Measurements from ENCODE around the gene AOPEP. TPM values are rescaled to one million over a fixed set of nuclear protein-coding genes. Genes with fewer than 3 reads are reported as not detected.

Gene AOPEP
- total and polyA plus RNA-seq, 2 donors (not counting 1 experiment from before 2014, with no cell fraction given) = 66.1 to 94.1 TPM

DNA sequence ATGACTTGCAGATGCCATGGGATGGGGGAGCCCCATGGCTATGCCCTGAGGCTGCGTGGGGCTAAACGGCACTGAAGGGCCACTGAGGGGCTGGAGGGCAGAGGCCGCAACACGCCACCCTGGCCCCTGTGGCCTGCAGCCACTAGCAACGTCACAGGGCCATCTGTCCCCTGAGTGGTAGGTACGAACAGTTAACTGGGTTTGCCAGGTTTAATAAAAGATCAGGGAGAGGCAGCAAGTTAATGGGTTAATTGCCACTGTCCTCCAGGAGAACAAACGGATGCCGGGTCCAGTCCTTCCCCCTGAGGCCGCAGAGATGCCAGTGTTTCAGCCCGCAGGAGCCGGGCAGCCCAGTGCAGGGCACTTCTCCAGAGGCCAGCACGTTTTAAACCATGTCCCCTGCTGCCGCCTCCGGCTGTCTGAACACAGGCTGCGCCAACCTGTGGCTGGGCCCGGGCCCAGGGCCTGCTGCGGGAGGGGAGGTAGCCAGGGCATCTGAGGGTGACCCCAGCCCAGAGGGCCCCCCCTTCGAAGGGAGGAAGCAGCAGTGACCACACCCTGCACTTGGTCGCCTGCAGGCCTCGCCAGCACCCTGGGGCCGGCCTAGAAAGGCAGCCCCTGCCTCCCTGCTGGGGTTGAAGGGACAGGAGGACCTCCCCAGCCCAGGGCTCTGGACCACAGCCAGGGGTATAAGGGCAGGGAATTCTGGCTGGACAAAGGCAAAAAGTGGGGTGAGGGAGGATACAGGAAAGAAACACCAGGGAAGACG lies 363.7 kb downstream of the AOPEP start:
- Histone ChIP-seq H3K9ac (ENCODE audit: insufficient read depth, low read length) (peak overlapping the region; percentile 5), H3K4me2 (ENCODE audit: extremely low read depth, insufficient read depth, low read length) (no peak overlapping the region), H3K27me3 (ENCODE audit: control insufficient read depth, insufficient read depth, low read length) (no peaks in the 10 kb centered on the region), H3K4me1 (ENCODE audit: control insufficient read depth, extremely low read depth, insufficient read depth, low read length) (peaks cover 47% of the 10 kb centered on the region), H4K20me1 (ENCODE audit: control insufficient read depth, extremely low read depth, insufficient read depth, low read length) (no peaks in the 10 kb centered on the region), H3K79me2 (ENCODE audit: control insufficient read depth, insufficient read depth, low read length) (peaks cover 3% of the 10 kb centered on the region), H3K4me3 (replicated peaks in 1 of 4; ENCODE audit: control extremely low read depth in 1 of 4, insufficient read depth in 1 of 4, low read depth in 3 of 4, low read length in 4 of 4) (no peak overlapping the region), H3K9me3 (ENCODE audit: control insufficient read depth, insufficient read depth, low read depth, low read length) (no peaks in the 10 kb centered on the region), H3K36me3 (ENCODE audit: control insufficient read depth, insufficient read depth, low read length) (peaks cover 27% of the 10 kb centered on the region), H3K27ac (ENCODE audit: insufficient read depth, low read length) (peak overlapping the region; percentile 36), H2AFZ (ENCODE audit: low read length) (no peak overlapping the region)
- DNase-seq (ENCODE audit: low read depth in 2 of 2) = no peak
- TF ChIP-seq, protein P1, sequence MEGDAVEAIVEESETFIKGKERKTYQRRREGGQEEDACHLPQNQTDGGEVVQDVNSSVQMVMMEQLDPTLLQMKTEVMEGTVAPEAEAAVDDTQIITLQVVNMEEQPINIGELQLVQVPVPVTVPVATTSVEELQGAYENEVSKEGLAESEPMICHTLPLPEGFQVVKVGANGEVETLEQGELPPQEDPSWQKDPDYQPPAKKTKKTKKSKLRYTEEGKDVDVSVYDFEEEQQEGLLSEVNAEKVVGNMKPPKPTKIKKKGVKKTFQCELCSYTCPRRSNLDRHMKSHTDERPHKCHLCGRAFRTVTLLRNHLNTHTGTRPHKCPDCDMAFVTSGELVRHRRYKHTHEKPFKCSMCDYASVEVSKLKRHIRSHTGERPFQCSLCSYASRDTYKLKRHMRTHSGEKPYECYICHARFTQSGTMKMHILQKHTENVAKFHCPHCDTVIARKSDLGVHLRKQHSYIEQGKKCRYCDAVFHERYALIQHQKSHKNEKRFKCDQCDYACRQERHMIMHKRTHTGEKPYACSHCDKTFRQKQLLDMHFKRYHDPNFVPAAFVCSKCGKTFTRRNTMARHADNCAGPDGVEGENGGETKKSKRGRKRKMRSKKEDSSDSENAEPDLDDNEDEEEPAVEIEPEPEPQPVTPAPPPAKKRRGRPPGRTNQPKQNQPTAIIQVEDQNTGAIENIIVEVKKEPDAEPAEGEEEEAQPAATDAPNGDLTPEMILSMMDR (conservative IDR thresholded peaks at IDR 0.05 in 1 of 2, IDR thresholded peaks at IDR 0.05 in 1 of 2; ENCODE audit: low read depth in 1 of 2, low read length in 2 of 2) = no peak
- no peak for TF ChIP-seq EZH2 (IDR thresholded peaks at IDR 0.05; ENCODE audit: low read length, missing control alignments)

DNA sequence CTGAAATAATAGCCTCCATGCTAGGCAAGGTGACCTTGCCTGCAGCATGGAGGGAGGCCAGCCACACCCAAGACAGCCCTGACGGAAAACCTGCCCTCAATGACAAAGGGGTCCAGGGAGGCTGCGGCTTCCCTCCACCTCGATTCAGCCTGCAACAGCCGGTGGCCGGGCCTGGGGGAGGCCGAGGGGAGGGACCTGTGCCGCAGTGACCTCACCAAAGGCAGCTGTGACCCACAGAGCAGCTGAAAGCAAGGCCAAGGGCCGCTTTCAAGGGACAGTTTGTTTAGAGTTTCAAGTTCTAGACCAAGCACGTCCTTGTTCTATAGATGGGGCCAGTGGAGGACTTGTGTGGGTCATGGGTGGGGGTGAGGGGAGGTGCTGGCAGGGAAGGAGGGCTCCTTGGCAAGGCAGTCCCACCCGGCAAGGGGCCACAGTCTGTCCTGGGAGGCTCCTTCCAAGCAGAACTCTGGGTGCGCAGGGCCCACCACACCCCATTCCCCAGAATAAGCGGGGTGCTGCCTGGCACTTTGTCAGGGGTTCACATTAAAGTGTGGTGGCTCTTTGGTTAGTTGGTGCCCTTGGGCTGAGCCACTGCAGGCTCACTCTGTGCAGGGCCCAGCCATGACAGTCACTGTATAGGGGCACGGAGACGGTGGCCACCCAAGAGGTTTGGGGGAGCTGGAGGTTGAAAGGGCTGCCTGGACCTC lies 364.5 kb downstream of the AOPEP start:
- Histone ChIP-seq H4K20me1 (ENCODE audit: control insufficient read depth, extremely low read depth, insufficient read depth, low read length) (no peaks in the 10 kb centered on the region), H3K4me1 (ENCODE audit: control insufficient read depth, extremely low read depth, insufficient read depth, low read length) (peaks cover 47% of the 10 kb centered on the region), H3K36me3 (ENCODE audit: control insufficient read depth, insufficient read depth, low read length) (peaks cover 19% of the 10 kb centered on the region), H3K4me2 (ENCODE audit: extremely low read depth, insufficient read depth, low read length) (peak overlapping the region; percentile 54), H3K27me3 (ENCODE audit: control insufficient read depth, insufficient read depth, low read length) (no peaks in the 10 kb centered on the region), H3K79me2 (ENCODE audit: control insufficient read depth, insufficient read depth, low read length) (peaks cover 1% of the 10 kb centered on the region), H2AFZ (ENCODE audit: low read length) (no peak overlapping the region), H3K27ac (ENCODE audit: insufficient read depth, low read length) (peak overlapping the region; percentile 74), H3K9ac (ENCODE audit: insufficient read depth, low read length) (peak overlapping the region; percentile 17), H3K9me3 (ENCODE audit: control insufficient read depth, insufficient read depth, low read depth, low read length) (no peaks in the 10 kb centered on the region), H3K4me3 (replicated peaks in 1 of 4; ENCODE audit: control extremely low read depth in 1 of 4, insufficient read depth in 1 of 4, low read depth in 3 of 4, low read length in 4 of 4) (no peak overlapping the region)
- no peak for DNase-seq (ENCODE audit: low read depth in 2 of 2)
- no peak for TF ChIP-seq EZH2 (IDR thresholded peaks at IDR 0.05; ENCODE audit: low read length, missing control alignments)
- TF ChIP-seq, protein P1 (conservative IDR thresholded peaks at IDR 0.05 in 1 of 2, IDR thresholded peaks at IDR 0.05 in 1 of 2; ENCODE audit: low read depth in 1 of 2, low read length in 2 of 2) = no peak

DNA sequence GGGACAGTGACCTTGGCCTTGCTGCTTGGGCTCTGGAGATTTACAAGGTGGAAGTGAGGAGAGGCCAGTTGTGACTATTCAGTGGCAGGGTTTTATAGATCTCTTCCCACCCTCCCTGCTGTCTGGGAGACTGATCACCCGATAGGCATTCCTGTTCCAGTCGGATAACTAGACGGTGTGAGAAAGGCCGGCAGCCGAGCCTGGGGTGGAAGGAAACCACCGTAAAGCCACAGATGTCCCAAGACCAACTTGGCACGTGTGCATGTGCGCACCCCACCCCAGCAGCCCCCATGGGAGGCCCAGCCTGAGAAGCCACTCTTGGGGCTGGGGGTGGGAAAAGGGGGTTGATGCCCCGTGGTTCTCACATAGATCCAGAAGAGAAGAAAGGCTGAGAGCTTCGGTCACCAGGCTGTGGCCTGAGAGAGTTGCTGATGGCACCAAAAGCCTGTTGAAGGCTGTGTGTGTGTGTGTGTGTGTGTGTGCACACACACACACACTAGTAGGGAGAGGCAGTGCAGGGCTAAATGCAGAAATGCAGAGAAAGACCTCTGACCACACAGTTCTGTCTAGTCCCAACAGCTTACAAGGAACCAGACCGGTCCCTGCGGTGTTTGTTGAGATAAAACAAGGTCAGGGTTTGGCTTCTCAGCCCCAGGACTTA lies 365.2 kb downstream of the AOPEP start:
- Histone ChIP-seq H3K36me3 (ENCODE audit: control insufficient read depth, insufficient read depth, low read length) (peaks cover 12% of the 10 kb centered on the region), H3K79me2 (ENCODE audit: control insufficient read depth, insufficient read depth, low read length) (no peaks in the 10 kb centered on the region), H3K9ac (ENCODE audit: insufficient read depth, low read length) (peak overlapping the region; percentile 52), H4K20me1 (ENCODE audit: control insufficient read depth, extremely low read depth, insufficient read depth, low read length) (no peaks in the 10 kb centered on the region), H3K9me3 (ENCODE audit: control insufficient read depth, insufficient read depth, low read depth, low read length) (no peaks in the 10 kb centered on the region), H3K4me2 (ENCODE audit: extremely low read depth, insufficient read depth, low read length) (peak overlapping the region; percentile 54), H3K27me3 (ENCODE audit: control insufficient read depth, insufficient read depth, low read length) (no peaks in the 10 kb centered on the region), H3K4me3 (replicated peaks in 1 of 4; ENCODE audit: control extremely low read depth in 1 of 4, insufficient read depth in 1 of 4, low read depth in 3 of 4, low read length in 4 of 4) (no peak overlapping the region), H3K27ac (ENCODE audit: insufficient read depth, low read length) (peak overlapping the region; percentile 74), H3K4me1 (ENCODE audit: control insufficient read depth, extremely low read depth, insufficient read depth, low read length) (peaks cover 47% of the 10 kb centered on the region), H2AFZ (ENCODE audit: low read length) (no peak overlapping the region)
- DNase-seq (ENCODE audit: low read depth in 2 of 2) = peak; percentile 68 to 92
- TF ChIP-seq EZH2 (IDR thresholded peaks at IDR 0.05; ENCODE audit: low read length, missing control alignments) = no peak
- TF ChIP-seq, protein P1 (conservative IDR thresholded peaks at IDR 0.05 in 1 of 2, IDR thresholded peaks at IDR 0.05 in 1 of 2; ENCODE audit: low read depth in 1 of 2, low read length in 2 of 2) = no peak
